Activated B cell treated with CpG ODN at 0.5 μM for 24 hours (primary cell): ENCODE data around the gene MAZ. TPM values are rescaled to one million over a fixed set of nuclear protein-coding genes. Genes with fewer than 3 reads are reported as not detected.

Experiments used
- ATAC-seq: fragments of 200-7000 bp; cut with Tn5 transposase; one replicate; pipeline ENCODE4 v1.10.0; 2021; ENCODE audit warnings: low read depth, mild to moderate bottlenecking, moderate library complexity
- CTCF ChIA-PET: fragments of 350-600 bp; sonication (Branson Sonifier 250); formaldehyde crosslinking; loops from one replicate; lab custom pipeline; 2021; ENCODE audit warnings: antibody characterized with exemption; lab: Charles Lee
- POLR2A ChIA-PET: fragments of 350-600 bp; sonication (Branson Sonifier 250); formaldehyde crosslinking; loops from one replicate; lab custom pipeline; 2021; ENCODE audit warnings: antibody characterized with exemption; lab: Charles Lee
- DNase-seq: peaks from one replicate; pipeline ENCODE4 v3.0.0; 2022
- H3K27ac Mint-ChIP-seq: one replicate; pipeline ENCODE4 v1.8.0; 2020; ENCODE audit warnings: mixed read lengths
- H3K27me3 Mint-ChIP-seq: one replicate; pipeline ENCODE4 v1.8.0; 2021; ENCODE audit warnings: mixed read lengths
- H3K36me3 Mint-ChIP-seq: one replicate; pipeline ENCODE4 v1.8.0; 2021; ENCODE audit warnings: low read depth, mixed read lengths
- H3K4me1 Mint-ChIP-seq: one replicate; pipeline ENCODE4 v1.8.0; 2021; ENCODE audit warnings: mixed read lengths
- H3K4me3 Mint-ChIP-seq: one replicate; pipeline ENCODE4 v1.8.0; 2020; ENCODE audit warnings: mild to moderate bottlenecking, mixed read lengths
- H3K9me3 Mint-ChIP-seq: one replicate; pipeline ENCODE4 v1.8.0; 2020; ENCODE audit warnings: mixed read lengths
- intact Hi-C: fragments of 100-400 bp; cut with micrococcal nuclease; formaldehyde crosslinking; loops from one replicate; pipeline ENCODE4 v1.15.1; 2024
- total RNA-seq: library from RNA; stranded (reverse); gene quantifications from 2 replicates; pipeline ENCODE4 v1.2.3, GENCODE V29; 2022
- TF ChIP-seq, protein P1 (sequence below): fragments of 200-600 bp; IDR thresholded peaks from one replicate; pipeline ENCODE4 v1.8.0; 2022; ENCODE audit warnings: antibody characterized with exemption, mild to moderate bottlenecking

Gene MAZ
- total RNA-seq, 1 donor from 2014 or later, result 187 TPM

DNA sequence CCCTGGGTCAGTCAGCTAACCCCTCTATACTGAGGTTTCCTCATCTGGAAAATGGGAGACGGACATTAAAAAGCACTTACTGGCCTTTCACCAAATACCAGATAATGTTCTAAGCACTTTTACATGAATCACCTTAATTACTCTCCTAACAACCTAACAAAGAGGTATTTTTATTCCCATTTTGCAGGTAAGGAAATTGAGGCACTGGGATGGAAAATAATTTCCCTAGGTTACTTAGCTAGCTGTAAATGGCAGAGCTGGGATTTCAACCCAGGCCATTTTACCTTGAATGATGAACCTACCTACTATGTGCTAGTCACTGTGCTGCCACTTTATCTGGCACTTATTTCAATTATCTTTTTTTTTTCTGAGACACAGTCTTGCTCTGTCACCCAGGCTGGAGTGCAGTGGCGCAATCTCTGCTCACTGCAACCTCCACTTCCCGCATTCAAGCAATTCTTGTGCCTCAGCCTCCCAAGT is 12.1 kb upstream of the MAZ start:
- peaks cover 28% of the 10 kb centered on the region for H3K4me1 Mint-ChIP-seq
- H3K27ac Mint-ChIP-seq, result no peak overlapping the region
- ChIA-PET POLR2A (interaction anchor here (1.0 kb wide), 1 partner anchor 10 kb away, joined by 9 read pairs; no protein-coding TSS in a partner anchor), CTCF (interaction anchor here (1.2 kb wide), 1 partner anchor 10 kb away, joined by 3 read pairs; no protein-coding TSS in a partner anchor)
- DNase-seq (no peak), ATAC-seq (no peak)
- H3K9me3 Mint-ChIP-seq, result no peaks in the 10 kb centered on the region
- TF ChIP-seq, protein P1, sequence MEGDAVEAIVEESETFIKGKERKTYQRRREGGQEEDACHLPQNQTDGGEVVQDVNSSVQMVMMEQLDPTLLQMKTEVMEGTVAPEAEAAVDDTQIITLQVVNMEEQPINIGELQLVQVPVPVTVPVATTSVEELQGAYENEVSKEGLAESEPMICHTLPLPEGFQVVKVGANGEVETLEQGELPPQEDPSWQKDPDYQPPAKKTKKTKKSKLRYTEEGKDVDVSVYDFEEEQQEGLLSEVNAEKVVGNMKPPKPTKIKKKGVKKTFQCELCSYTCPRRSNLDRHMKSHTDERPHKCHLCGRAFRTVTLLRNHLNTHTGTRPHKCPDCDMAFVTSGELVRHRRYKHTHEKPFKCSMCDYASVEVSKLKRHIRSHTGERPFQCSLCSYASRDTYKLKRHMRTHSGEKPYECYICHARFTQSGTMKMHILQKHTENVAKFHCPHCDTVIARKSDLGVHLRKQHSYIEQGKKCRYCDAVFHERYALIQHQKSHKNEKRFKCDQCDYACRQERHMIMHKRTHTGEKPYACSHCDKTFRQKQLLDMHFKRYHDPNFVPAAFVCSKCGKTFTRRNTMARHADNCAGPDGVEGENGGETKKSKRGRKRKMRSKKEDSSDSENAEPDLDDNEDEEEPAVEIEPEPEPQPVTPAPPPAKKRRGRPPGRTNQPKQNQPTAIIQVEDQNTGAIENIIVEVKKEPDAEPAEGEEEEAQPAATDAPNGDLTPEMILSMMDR, result no peak
- H3K27me3 Mint-ChIP-seq, result no peaks in the 10 kb centered on the region
- intact Hi-C loops, result loop anchor here (5.0 kb wide), 1 partner anchor 62 kb away; no protein-coding TSS in a partner anchor
- H3K36me3 Mint-ChIP-seq, result peaks cover 32% of the 10 kb centered on the region
- no peak overlapping the region for H3K4me3 Mint-ChIP-seq

DNA sequence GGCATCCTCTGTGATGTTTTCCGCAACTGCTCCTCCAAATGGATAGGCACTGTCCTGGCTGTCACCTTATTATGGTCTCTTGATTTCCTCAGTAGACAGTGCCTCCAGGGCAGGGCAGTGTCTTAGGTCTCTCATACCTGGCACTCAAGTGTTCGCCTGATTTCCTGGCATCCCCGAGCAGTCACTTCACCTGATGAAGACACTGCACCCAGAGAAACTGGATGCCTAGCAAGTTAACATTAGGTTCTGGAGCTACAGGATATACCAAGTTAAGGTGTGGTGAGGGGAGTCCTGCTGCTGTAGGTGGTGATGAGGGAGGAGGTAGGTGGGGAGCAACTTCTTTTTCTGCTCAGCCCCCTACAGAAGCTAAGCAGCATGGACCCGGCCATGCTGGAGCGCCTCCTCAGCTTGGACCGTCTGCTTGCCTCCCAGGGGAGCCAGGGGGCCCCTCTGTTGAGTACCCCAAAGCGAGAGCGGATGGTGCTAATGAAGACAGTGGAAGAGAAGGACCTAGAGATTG is 3.9 kb upstream of the MAZ start:
- H3K4me1 Mint-ChIP-seq, result peaks cover 19% of the 10 kb centered on the region
- H3K9me3 Mint-ChIP-seq, result no peaks in the 10 kb centered on the region
- no peak for ATAC-seq
- H3K27ac Mint-ChIP-seq, result peak overlapping the region; percentile 56
- H3K27me3 Mint-ChIP-seq, result no peaks in the 10 kb centered on the region
- H3K36me3 Mint-ChIP-seq, result peaks cover 38% of the 10 kb centered on the region
- TF ChIP-seq, protein P1, result no peak
- no peak for DNase-seq
- POLR2A ChIA-PET, result interaction anchor here (0.8 to 6.1 kb wide), 3 partner anchors 12 to 20 kb away, joined by 3 to 58 read pairs (median 4); partner anchors contain the start of gene KIF22
- intact Hi-C loops, result no loop called here
- CTCF ChIA-PET, result interaction anchor here (0.6 kb wide), 1 partner anchor 12 kb away, joined by 3 read pairs; the partner anchor contains the start of gene KIF22
- no peak overlapping the region for H3K4me3 Mint-ChIP-seq

DNA sequence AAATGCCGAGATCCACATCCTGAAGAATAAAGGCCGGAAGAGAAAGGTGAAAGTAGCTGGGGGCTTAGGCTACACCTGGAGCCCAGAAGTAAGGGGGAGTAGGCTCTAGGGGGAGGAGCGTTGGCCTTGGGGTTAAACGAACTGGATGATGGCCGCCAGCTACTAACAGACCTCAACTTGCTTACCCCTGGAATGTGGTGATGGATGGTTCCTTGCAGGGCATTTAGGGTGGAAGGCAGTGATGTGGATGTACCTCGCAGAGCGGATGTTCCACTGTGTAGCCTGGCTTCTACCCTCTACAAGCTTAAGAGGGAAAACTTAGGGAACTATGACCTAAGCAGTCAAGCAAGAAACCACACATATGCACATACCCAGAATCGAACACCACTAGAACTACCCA is 2.3 kb upstream of the MAZ start:
- CTCF ChIA-PET, result interaction anchor here (0.8 to 1.0 kb wide), 4 partner anchors 10 to 104 kb away, joined by 3 to 5 read pairs (median 5); partner anchors contain the start of gene KIF22
- TF ChIP-seq, protein P1, result no peak
- POLR2A ChIA-PET, result interaction anchor here (0.6 to 6.1 kb wide), 22 partner anchors 10 to 379 kb away, joined by 3 to 58 read pairs (median 4); partner anchors contain the start of genes ALDOA, CORO1A, KIF22 and MVP
- H3K27ac Mint-ChIP-seq, result peak overlapping the region; percentile 100
- peak overlapping the region; percentile 100 for H3K4me3 Mint-ChIP-seq
- H3K9me3 Mint-ChIP-seq, result no peaks in the 10 kb centered on the region
- DNase-seq, result no peak
- no peak for ATAC-seq
- H3K4me1 Mint-ChIP-seq, result peaks cover 35% of the 10 kb centered on the region
- H3K36me3 Mint-ChIP-seq, result peaks cover 35% of the 10 kb centered on the region
- H3K27me3 Mint-ChIP-seq, result no peaks in the 10 kb centered on the region
- intact Hi-C loops, result no loop called here

DNA sequence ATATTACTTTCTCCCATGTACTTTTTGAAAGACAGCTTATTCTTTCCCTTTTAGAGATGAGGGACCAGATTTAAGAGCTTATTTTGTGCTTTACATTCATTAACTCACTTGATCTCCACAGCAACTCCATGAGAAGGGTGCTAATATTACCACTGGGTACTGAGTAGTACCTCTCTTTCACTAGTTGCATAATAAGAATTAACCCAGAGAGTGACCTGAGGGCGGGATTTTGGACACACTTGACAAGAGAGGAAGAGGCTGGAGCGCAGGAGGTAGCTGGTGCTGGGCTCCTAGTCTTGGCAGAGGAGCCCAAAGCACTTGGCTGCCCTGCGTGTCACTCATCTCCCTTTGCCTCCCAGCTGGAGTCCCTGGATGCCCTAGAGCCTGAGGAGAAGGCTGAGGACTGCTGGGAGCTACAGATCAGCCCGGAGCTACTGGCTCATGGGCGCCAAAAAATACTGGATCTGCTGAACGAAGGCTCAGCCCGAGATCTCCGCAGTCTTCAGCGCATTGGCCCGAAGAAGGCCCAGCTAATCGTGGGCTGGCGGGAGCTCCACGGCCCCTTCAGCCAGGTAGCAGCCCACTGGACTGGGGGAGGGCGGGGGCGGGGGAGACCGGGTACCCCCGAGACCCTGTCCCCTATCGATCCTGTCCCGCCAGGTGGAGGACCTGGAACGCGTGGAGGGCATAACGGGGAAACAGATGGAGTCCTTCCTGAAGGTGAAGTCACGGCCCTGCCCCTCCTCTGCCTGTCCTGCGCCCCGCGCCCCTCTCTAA is 1.7 kb upstream of the MAZ start:
- Mint-ChIP-seq H3K27ac (peak overlapping the region; percentile 100), H3K27me3 (no peaks in the 10 kb centered on the region), H3K9me3 (no peaks in the 10 kb centered on the region), H3K4me3 (peak overlapping the region; percentile 100), H3K36me3 (peaks cover 31% of the 10 kb centered on the region), H3K4me1 (peaks cover 37% of the 10 kb centered on the region)
- ATAC-seq (no peak), DNase-seq (no peak)
- intact Hi-C loops, result no loop called here
- TF ChIP-seq, protein P1, result no peak
- ChIA-PET CTCF (interaction anchor here (0.8 to 1.0 kb wide), 4 partner anchors 11 to 105 kb away, joined by 3 to 5 read pairs (median 5); partner anchors contain the start of gene KIF22), POLR2A (interaction anchor here (0.5 to 6.1 kb wide), 22 partner anchors 10 to 379 kb away, joined by 3 to 58 read pairs (median 4); partner anchors contain the start of genes ALDOA, CORO1A, KIF22 and MVP)
